H1 (cell line): Measurements from ENCODE around the gene CREBBP. TPM values are rescaled to one million over a fixed set of nuclear protein-coding genes. Genes with fewer than 3 reads are reported as not detected.

Experiments
- CTCF ChIA-PET: fragments of 300-600 bp; sonication (Branson Sonifier 250); formaldehyde crosslinking; loops from one replicate; lab custom pipeline; 2021; ENCODE audit not compliant: partially characterized antibody; lab: Charles Lee
- POLR2A ChIA-PET: fragments of 300-600 bp; sonication (Branson Sonifier 250); formaldehyde crosslinking; loops from one replicate; lab custom pipeline; 2021; ENCODE audit warnings: inconsistent platforms; ENCODE audit not compliant: partially characterized antibody; lab: Charles Lee
- DNase-seq, 2 experiments: peaks; one replicate each; pipeline versions ENCODE4 v3.0.0 to v3.0.0-alpha.2; 2010 to 2022; ENCODE audit warnings: low spot score in 2 of 2, low read depth in 1 of 2, mixed read lengths in 1 of 2
- FAIRE-seq: peaks from 2 replicates; lab custom pipeline; 2011; peaks lifted over from hg19 to GRCh38; lab: Jason Lieb, UNC
- H2AFZ ChIP-seq: 2 replicates; pipeline ENCODE4 v1.8.1; 2012; ENCODE audit warnings: low read length, inconsistent platforms
- H2AK5ac ChIP-seq: 2 replicates; pipeline ENCODE4 v1.6.1; 2013; ENCODE audit warnings: low read depth, low read length
- H2BK120ac ChIP-seq: replicated peaks from 2 replicates; pipeline ENCODE3; 2013; ENCODE audit warnings: low read depth, low read length, inconsistent platforms
- H2BK12ac ChIP-seq: 2 replicates; pipeline ENCODE4 v1.6.1; 2013; ENCODE audit warnings: low read depth, low read length
- H2BK15ac ChIP-seq: 2 replicates; pipeline ENCODE4 v1.6.1; 2013; ENCODE audit warnings: low read length
- H2BK20ac ChIP-seq: 2 replicates; pipeline ENCODE4 v1.6.1; 2013; ENCODE audit warnings: low read length
- H2BK5ac ChIP-seq: 2 replicates; pipeline ENCODE4 v1.6.1; 2013; ENCODE audit warnings: low read depth, low read length
- H3K14ac ChIP-seq: 2 replicates; pipeline ENCODE4 v1.6.1; 2013; ENCODE audit warnings: inconsistent platforms; ENCODE audit not compliant: insufficient read length
- H3K18ac ChIP-seq: 2 replicates; pipeline ENCODE4 v1.6.1; 2013; ENCODE audit warnings: low read length; ENCODE audit errors: extremely low read depth
- H3K23ac ChIP-seq: 2 replicates; pipeline ENCODE4 v1.6.1; 2013; ENCODE audit warnings: inconsistent platforms; ENCODE audit not compliant: insufficient read length
- H3K23me2 ChIP-seq: 2 replicates; pipeline ENCODE4 v1.6.1; 2013; ENCODE audit warnings: low read depth, low read length
- H3K27ac ChIP-seq: 2 replicates; pipeline ENCODE4 v1.6.1; 2011; ENCODE audit warnings: low read depth, low read length, inconsistent platforms
- H3K27me3 ChIP-seq, 4 experiments: replicated peaks in 1 of 4; 1 replicate in 1 of 4; 2 replicates in 3 of 4; pipeline versions ENCODE4 v1.6.1 to v1.8.1; 2011 to 2013; ENCODE audit warnings: low read length in 3 of 4, mild to moderate bottlenecking in 3 of 4, inconsistent platforms in 2 of 4, mixed read lengths in 2 of 4, moderate library complexity in 1 of 4; ENCODE audit not compliant: control insufficient read depth in 3 of 4, insufficient read depth in 3 of 4; ENCODE audit errors: extremely low read depth in 1 of 4
- H3K36me3 ChIP-seq, 4 experiments: 2 replicates each; pipeline versions ENCODE4 v1.6.1 to v1.8.1; 2011 to 2013; ENCODE audit warnings: mild to moderate bottlenecking in 4 of 4, low read length in 3 of 4, moderate library complexity in 2 of 4, control low read depth in 1 of 4, inconsistent platforms in 1 of 4; ENCODE audit not compliant: insufficient read depth in 4 of 4, control insufficient read depth in 2 of 4
- H3K4ac ChIP-seq: replicated peaks from 2 replicates; pipeline ENCODE3; 2013; ENCODE audit warnings: low read length, low read depth, mixed read lengths, inconsistent platforms; ENCODE audit not compliant: insufficient read length
- H3K4me1 ChIP-seq, 4 experiments: replicated peaks in 1 of 4; 1 replicate in 1 of 4; 2 replicates in 3 of 4; pipeline versions ENCODE4 v1.6.1 to v1.8.1; 2011 to 2013; ENCODE audit warnings: low read length in 3 of 4, inconsistent platforms in 2 of 4, mixed read lengths in 1 of 4; ENCODE audit not compliant: insufficient read depth in 4 of 4, control insufficient read depth in 3 of 4
- H3K4me2 ChIP-seq, 2 experiments: 2 replicates each; pipeline versions ENCODE4 v1.6.1 to v1.8.1; 2011 to 2013; ENCODE audit warnings: low read depth in 2 of 2, low read length in 2 of 2, control low read depth in 1 of 2, inconsistent platforms in 1 of 2, mild to moderate bottlenecking in 1 of 2; ENCODE audit not compliant: insufficient read depth in 1 of 2
- H3K4me3 ChIP-seq, 4 experiments: fragments of 200-600, 300-600 bp in 1 of 4; sonication (generic), shearing (Covaris generic), sonication (Bioruptor Twin) in 1 of 4; 2 replicates each; pipeline versions ENCODE4 v1.5.1 to v1.8.1; 2011 to 2016; ENCODE audit warnings: low read length in 4 of 4, low read depth in 3 of 4, control low read depth in 2 of 4, inconsistent platforms in 2 of 4, mild to moderate bottlenecking in 2 of 4, mixed read lengths in 1 of 4, moderate library complexity in 1 of 4; ENCODE audit not compliant: insufficient read depth in 2 of 4; ENCODE audit errors: extremely low read depth in 1 of 4
- H3K56ac ChIP-seq: replicated peaks from 2 replicates; pipeline ENCODE3; 2013; ENCODE audit warnings: low read depth, mild to moderate bottlenecking, mixed read lengths, low read length, inconsistent platforms; ENCODE audit not compliant: insufficient read length
- H3K79me1 ChIP-seq: 2 replicates; pipeline ENCODE4 v1.6.1; 2013; ENCODE audit warnings: low read depth, low read length, control low read depth
- H3K79me2 ChIP-seq, 2 experiments: 2 replicates each; pipeline versions ENCODE4 v1.6.1 to v1.8.1; 2012 to 2013; ENCODE audit warnings: low read length in 2 of 2, mild to moderate bottlenecking in 2 of 2, inconsistent platforms in 1 of 2; ENCODE audit not compliant: insufficient read depth in 2 of 2, control insufficient read depth in 1 of 2
- H3K9ac ChIP-seq, 4 experiments: replicated peaks in 1 of 4; 1 replicate in 1 of 4; 2 replicates in 3 of 4; pipeline versions ENCODE4 v1.6.1 to v1.8.1; 2011 to 2013; ENCODE audit warnings: low read depth in 3 of 4, low read length in 3 of 4, control low read depth in 2 of 4, mild to moderate bottlenecking in 2 of 4, moderate library complexity in 2 of 4, inconsistent platforms in 1 of 4; ENCODE audit errors: extremely low read depth in 1 of 4
- H3K9me3 ChIP-seq, 2 experiments: 2 replicates each; pipeline versions ENCODE4 v1.6.1 to v1.8.1; 2012 to 2013; ENCODE audit warnings: mild to moderate bottlenecking in 2 of 2, moderate library complexity in 2 of 2, control low read depth in 1 of 2, inconsistent platforms in 1 of 2, low read depth in 1 of 2, low read length in 1 of 2, mixed read lengths in 1 of 2; ENCODE audit not compliant: insufficient read depth in 2 of 2
- H4K20me1 ChIP-seq, 2 experiments: replicated peaks in 1 of 2; 2 replicates each; pipeline versions ENCODE3 to v1.8.1; 2011 to 2013; ENCODE audit warnings: inconsistent platforms in 2 of 2, low read length in 2 of 2, mild to moderate bottlenecking in 1 of 2; ENCODE audit not compliant: insufficient read depth in 2 of 2, control insufficient read depth in 1 of 2
- H4K5ac ChIP-seq: 2 replicates; pipeline ENCODE4 v1.6.1; 2013; ENCODE audit warnings: low read length, low read depth, mixed read lengths, inconsistent platforms; ENCODE audit not compliant: insufficient read length
- H4K8ac ChIP-seq: 2 replicates; pipeline ENCODE4 v1.8.0; 2013; ENCODE audit warnings: mild to moderate bottlenecking, moderate library complexity, low read length, inconsistent platforms; ENCODE audit not compliant: insufficient read depth; ENCODE audit errors: extremely low read depth
- H4K91ac ChIP-seq: replicated peaks from 2 replicates; pipeline ENCODE3; 2013; ENCODE audit warnings: low read length, mixed read lengths, inconsistent platforms; ENCODE audit not compliant: insufficient read length
- CBX8 ChIP-seq: fragments of 300-800, 300-1000 bp; sonication (generic); IDR thresholded peaks from 2 replicates; pipeline ENCODE4 v1.7.1; 2016; ENCODE audit warnings: low read depth, low read length, borderline replicate concordance
- EP300 ChIP-seq, 2 experiments: IDR thresholded peaks; 1 replicate in 1 of 2; 2 replicates in 1 of 2; pipeline ENCODE4 v1.6.1; 2011 to 2012; ENCODE audit warnings: low read depth in 2 of 2, low read length in 2 of 2, mild to moderate bottlenecking in 2 of 2, borderline replicate concordance in 1 of 2, inconsistent platforms in 1 of 2, moderate library complexity in 1 of 2
- GABPA ChIP-seq: IDR thresholded peaks from 2 replicates; pipeline ENCODE4 v1.6.1; 2011; ENCODE audit warnings: mild to moderate bottlenecking, low read length, moderate library complexity, borderline replicate concordance; ENCODE audit not compliant: insufficient read depth
- WGBS, 2 experiments: shearing (Covaris generic) in 1 of 2; methylation state at CpG; one replicate each; pipeline versions ENCODE4 v1.1.6 to v1.1.7; 2013 to 2015; ENCODE audit warnings: low lambda C conversion rate in 2 of 2, mixed read lengths in 2 of 2, inconsistent platforms in 1 of 2, low coverage in 1 of 2, missing lambda C conversion rate in 1 of 2; ENCODE audit not compliant: insufficient replicate concordance in 2 of 2, insufficient coverage in 1 of 2, insufficient read length in 1 of 2; ENCODE audit errors: extremely low coverage in 1 of 2, missing lambda C conversion rate in 1 of 2; 5-methylcytosine and 5-hydroxymethylcytosine counted together
- polyA plus RNA-seq, 7 experiments: library from polyadenylated mRNA; depleted of rRNA in 3 of 7; stranded (reverse) in 5 of 7; unstranded in 2 of 7; fragments of >200 nt in 5 of 7; fragments of 200-250 nt in 2 of 7; gene quantifications; 1 replicate in 5 of 7; 2 replicates in 1 of 7; 4 replicates in 1 of 7; pipeline versions ENCODE4 v1.2.1 to v1.2.3, GENCODE V29; 2011 to 2013; ENCODE audit warnings: missing spikeins in 2 of 7, mixed read lengths in 2 of 7
- total RNA-seq: library from RNA; stranded (reverse); fragmentation: NEBNext Ultra II Directional; extraction: Animal tissue kit (Norgen Biotek cat#: 25700); gene quantifications from 2 replicates; pipeline ENCODE4 v1.2.1, GENCODE V29; 2021
- TF ChIP-seq, protein P1 (sequence below), 3 experiments: IDR thresholded peaks; 1 replicate in 2 of 3; 2 replicates in 1 of 3; pipeline versions ENCODE4 v1.5.1 to v1.6.1; 2011; ENCODE audit warnings: low read length in 3 of 3, mild to moderate bottlenecking in 3 of 3, inconsistent platforms in 2 of 3, low read depth in 1 of 3, moderate library complexity in 1 of 3; ENCODE audit not compliant: insufficient read depth in 1 of 3; ENCODE audit errors: control extremely low read depth in 1 of 3

CREBBP gene
- total and polyA plus RNA-seq, 2 of the 8 experiments (the other 6 are each of a cell fraction or from before 2014, with no cell fraction given) = 10.0 to 60.1 TPM

DNA sequence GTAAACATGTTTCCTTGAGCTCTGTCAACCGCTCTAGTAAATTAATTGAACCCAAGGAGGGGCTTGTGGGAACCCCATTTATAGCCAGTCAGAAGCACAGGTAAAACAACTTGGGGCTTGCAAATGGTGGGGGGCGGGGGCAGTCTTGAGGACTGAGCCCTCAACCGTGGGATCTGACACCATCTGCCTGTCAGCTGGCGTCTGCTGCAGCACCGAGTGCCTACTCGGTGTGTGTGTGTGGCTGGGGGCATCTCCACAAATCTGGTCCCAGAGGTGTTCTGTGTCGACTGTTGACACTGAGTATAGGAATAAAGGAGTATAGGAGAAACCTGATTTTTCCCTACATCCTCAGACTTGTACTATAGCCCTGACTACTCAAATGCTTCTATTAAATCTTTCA lies 20.6 kb downstream of the CREBBP start:
- ChIA-PET CTCF (interaction anchor here (0.8 to 1.0 kb wide), 2 partner anchors 12 to 15 kb away, joined by 3 read pairs; no protein-coding TSS in a partner anchor), POLR2A (interaction anchor here (0.8 to 1.3 kb wide), 4 partner anchors 8 to 47 kb away, joined by 3 to 5 read pairs (median 4); no protein-coding TSS in a partner anchor)
- Histone ChIP-seq H2AK5ac (no peak overlapping the region), H2AFZ (no peak overlapping the region), H3K14ac (no peak overlapping the region), H3K18ac (no peak overlapping the region), H2BK12ac (no peak overlapping the region), H3K4me2 (no peak overlapping the region), H3K36me3 (no peaks in the 10 kb centered on the region; a peak in 1 of 8 replicates), H3K23ac (no peak overlapping the region), H3K27me3 (no peaks in the 10 kb centered on the region), H2BK20ac (no peak overlapping the region), H3K23me2 (no peaks in the 10 kb centered on the region), H4K8ac (no peak overlapping the region), H4K20me1 (peaks cover 46% of the 10 kb centered on the region in 2 experiments), H2BK120ac (no peak overlapping the region), H2BK5ac (no peak overlapping the region; the same call in 1 of the 2 replicates), H3K79me1 (peaks cover 29% of the 10 kb centered on the region), H3K79me2 (peaks cover 26 to 98% of the 10 kb centered on the region in 2 experiments), H3K56ac (no peak overlapping the region), H3K4ac (no peak overlapping the region), H4K91ac (no peak overlapping the region), H3K9me3 (no peaks in the 10 kb centered on the region), H3K9ac (no peak overlapping the region), H4K5ac (no peak overlapping the region), H3K4me1 (peaks cover 7 to 23% (median 13%) of the 10 kb centered on the region in 4 experiments; a peak in 6 of 7 replicates), H2BK15ac (no peak overlapping the region), H3K27ac (no peak overlapping the region), H3K4me3 (no peak overlapping the region)
- WGBS, 2 experiments = 84% methylated on average over 7 of the region's 7 CpGs; no CpG with 5 or more reads in 1 of the 2 experiments
- no peak for TF ChIP-seq GABPA
- TF ChIP-seq EP300 (IDR thresholded peaks at IDR 0.05; ENCODE audit: borderline replicate concordance in 1 of 2, low read depth in 2 of 2, low read length in 2 of 2) = no peak
- TF ChIP-seq, protein P1, sequence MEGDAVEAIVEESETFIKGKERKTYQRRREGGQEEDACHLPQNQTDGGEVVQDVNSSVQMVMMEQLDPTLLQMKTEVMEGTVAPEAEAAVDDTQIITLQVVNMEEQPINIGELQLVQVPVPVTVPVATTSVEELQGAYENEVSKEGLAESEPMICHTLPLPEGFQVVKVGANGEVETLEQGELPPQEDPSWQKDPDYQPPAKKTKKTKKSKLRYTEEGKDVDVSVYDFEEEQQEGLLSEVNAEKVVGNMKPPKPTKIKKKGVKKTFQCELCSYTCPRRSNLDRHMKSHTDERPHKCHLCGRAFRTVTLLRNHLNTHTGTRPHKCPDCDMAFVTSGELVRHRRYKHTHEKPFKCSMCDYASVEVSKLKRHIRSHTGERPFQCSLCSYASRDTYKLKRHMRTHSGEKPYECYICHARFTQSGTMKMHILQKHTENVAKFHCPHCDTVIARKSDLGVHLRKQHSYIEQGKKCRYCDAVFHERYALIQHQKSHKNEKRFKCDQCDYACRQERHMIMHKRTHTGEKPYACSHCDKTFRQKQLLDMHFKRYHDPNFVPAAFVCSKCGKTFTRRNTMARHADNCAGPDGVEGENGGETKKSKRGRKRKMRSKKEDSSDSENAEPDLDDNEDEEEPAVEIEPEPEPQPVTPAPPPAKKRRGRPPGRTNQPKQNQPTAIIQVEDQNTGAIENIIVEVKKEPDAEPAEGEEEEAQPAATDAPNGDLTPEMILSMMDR (IDR thresholded peaks at IDR 0.05; ENCODE audit: control extremely low read depth in 1 of 3, insufficient read depth in 1 of 3, low read depth in 1 of 3, low read length in 3 of 3) = no peak
- TF ChIP-seq CBX8 = no peak
- FAIRE-seq = no peak
- DNase-seq = no peak
